PC-3 (cell line): ENCODE results near the gene NACC2. TPM values are rescaled to one million over a fixed set of nuclear protein-coding genes. Genes with fewer than 3 reads are reported as not detected.

ENCODE experiments used
- ATAC-seq: fragments of 200-7000 bp; cut with Tn5 transposase; 2 replicates; pipeline ENCODE4 v1.9.1; 2020; ENCODE audit warnings: mild to moderate bottlenecking, moderate library complexity
- BruUV-seq: library from RNA; stranded (reverse); fragments of 400-500 nt; replicated peaks from 2 replicates; lab custom pipeline; 2021; lab: Mats Ljungman, UMichigan
- CTCF ChIA-PET: fragments of 300-600 bp; sonication (Branson Sonifier 250); formaldehyde crosslinking; loops from one replicate; lab custom pipeline; 2022; ENCODE audit warnings: antibody characterized with exemption; lab: Charles Lee
- POLR2A ChIA-PET: fragments of 300-600 bp; sonication (Branson Sonifier 250); formaldehyde crosslinking; loops from one replicate; lab custom pipeline; 2022; ENCODE audit warnings: antibody characterized with exemption; ENCODE audit not compliant: unreplicated experiment; lab: Charles Lee
- DNase-seq: peaks from one replicate; pipeline ENCODE4 v3.0.0-alpha.2; 2015
- H2AFZ ChIP-seq: fragments of 300-600 bp; sonication (generic); 2 replicates; pipeline ENCODE4 v1.6.0; 2016; ENCODE audit warnings: antibody characterized with exemption, low read length
- H3F3A ChIP-seq: fragments of 300-600 bp; sonication (generic); one replicate; pipeline ENCODE4 v1.6.0; 2017; ENCODE audit warnings: antibody characterized with exemption, low read length, control low read depth, mild to moderate bottlenecking; ENCODE audit not compliant: unreplicated experiment
- H3K27ac ChIP-seq: fragments of 300-600 bp; sonication (generic); 2 replicates; pipeline ENCODE4 v1.5.1; 2016; ENCODE audit warnings: mild to moderate bottlenecking, low read length
- H3K27me3 ChIP-seq: fragments of 300-600 bp; sonication (generic); 2 replicates; pipeline ENCODE4 v1.6.1; 2016; ENCODE audit warnings: low read length, mixed read lengths
- H3K36me3 ChIP-seq: fragments of 300-600 bp; sonication (generic); 2 replicates; pipeline ENCODE4 v1.6.1; 2016; ENCODE audit warnings: low read depth, mixed run types, low read length, mixed read lengths
- H3K4me1 ChIP-seq: fragments of 300-600 bp; sonication (generic); 2 replicates; pipeline ENCODE4 v1.5.1; 2016; ENCODE audit warnings: low read length; ENCODE audit not compliant: insufficient read depth
- H3K4me2 ChIP-seq: fragments of 300-600 bp; sonication (generic); 2 replicates; pipeline ENCODE4 v1.6.0; 2016; ENCODE audit warnings: low read length
- H3K4me3 ChIP-seq: fragments of 300-600 bp; sonication (generic); 2 replicates; pipeline ENCODE4 v1.5.1; 2016; ENCODE audit warnings: mild to moderate bottlenecking, low read length, mixed read lengths
- H3K79me2 ChIP-seq: fragments of 300-600 bp; sonication (generic); 2 replicates; pipeline ENCODE4 v1.6.1; 2017; ENCODE audit warnings: low read length, mixed read lengths
- H3K9ac ChIP-seq: fragments of 300-600 bp; sonication (generic); 2 replicates; pipeline ENCODE4 v1.6.0; 2016; ENCODE audit warnings: mild to moderate bottlenecking, low read length
- H3K9me2 ChIP-seq: fragments of 300-600 bp; sonication (generic); replicated peaks from 2 replicates; pipeline ENCODE4 v1.6.1; 2016; ENCODE audit warnings: mixed run types, low read length, mixed read lengths
- H3K9me3 ChIP-seq: fragments of 300-600 bp; sonication (generic); 2 replicates; pipeline ENCODE4 v1.6.1; 2016; ENCODE audit warnings: low read length, mixed read lengths
- H4K20me1 ChIP-seq: fragments of 300-600 bp; sonication (generic); 2 replicates; pipeline ENCODE4 v1.6.1; 2016; ENCODE audit warnings: low read length, mixed read lengths
- CTCF ChIP-seq: fragments of 300-600 bp; sonication (generic); conservative IDR thresholded peaks from 2 replicates; pipeline ENCODE4 v1.5.1; 2017; ENCODE audit warnings: antibody characterized with exemption, low read depth, mild to moderate bottlenecking, low read length
- EZH2 ChIP-seq: fragments of 300-600 bp; sonication (generic); IDR thresholded peaks from one replicate; pipeline ENCODE4 v1.6.1; 2017; ENCODE audit warnings: antibody characterized with exemption, mild to moderate bottlenecking, low read length; ENCODE audit not compliant: unreplicated experiment
- EZH2phosphoT487 ChIP-seq: fragments of 300-600 bp; sonication (generic); IDR thresholded peaks from 2 replicates; pipeline ENCODE4 v1.6.1; 2018; ENCODE audit warnings: mild to moderate bottlenecking, antibody characterized with exemption, low read length, borderline replicate concordance
- intact Hi-C: fragments of 100-400 bp; cut with micrococcal nuclease; formaldehyde crosslinking; loops from 2 replicates; pipeline ENCODE4 v1.9.0; 2023
- total RNA-seq: library from RNA; depleted of rRNA; stranded (reverse); fragments of >200 nt; gene quantifications from 2 replicates; pipeline ENCODE4 v1.2.3, GENCODE V29; 2014

NACC2 gene
- total RNA-seq, 1 experiment from 2014 or later, result 12.3 TPM

DNA sequence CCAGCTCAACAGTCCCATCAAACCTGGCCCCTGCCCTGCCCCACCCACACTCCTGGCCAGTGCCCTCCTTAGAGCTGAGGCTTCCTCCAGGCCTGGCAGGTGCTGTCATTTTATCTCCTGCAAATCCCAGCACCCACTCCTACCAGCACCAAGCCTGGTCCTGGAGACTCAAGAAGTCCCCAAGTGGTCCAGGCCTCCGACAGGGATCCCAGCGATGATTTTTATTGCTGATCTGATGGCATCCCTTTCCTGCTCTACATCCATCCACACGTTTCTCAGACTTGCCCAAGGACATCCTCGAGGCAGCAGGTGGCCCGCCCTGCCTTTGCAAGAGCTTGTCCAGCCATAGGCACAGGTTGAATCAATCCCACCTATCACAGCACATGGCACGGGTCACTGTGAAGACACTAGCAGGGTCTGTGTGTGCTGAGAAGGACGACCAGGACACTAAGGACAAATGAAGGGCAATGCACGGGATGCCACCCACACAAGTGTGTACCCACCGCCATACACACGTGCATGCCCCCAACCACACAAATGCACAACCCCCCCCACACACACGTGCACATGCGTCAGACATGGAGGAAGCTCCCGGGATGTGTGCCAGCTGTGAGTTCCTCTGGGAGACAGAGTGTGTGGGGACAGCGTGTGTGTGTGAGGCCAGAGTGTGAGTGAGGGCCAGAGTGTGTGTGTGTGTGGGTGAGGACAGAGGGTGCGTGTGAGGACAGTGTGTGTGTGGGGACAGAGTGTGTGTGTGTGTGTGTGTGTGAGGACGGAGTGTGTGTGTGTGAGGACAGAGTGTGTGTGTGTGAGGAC is 71.5 kb downstream of the NACC2 start:
- ATAC-seq (no peak), DNase-seq (no peak)
- no TSS peak for BruUV-seq
- Histone ChIP-seq H3K4me2 (no peak overlapping the region), H3K4me3 (no peak overlapping the region), H3K79me2 (no peaks in the 10 kb centered on the region), H3K27me3 (no peaks in the 10 kb centered on the region), H3K36me3 (no peaks in the 10 kb centered on the region), H2AFZ (no peak overlapping the region), H4K20me1 (no peaks in the 10 kb centered on the region), H3F3A (no peaks in the 10 kb centered on the region), H3K4me1 (no peaks in the 10 kb centered on the region), H3K9me3 (no peaks in the 10 kb centered on the region), H3K27ac (no peak overlapping the region), H3K9me2 (no peaks in the 10 kb centered on the region), H3K9ac (no peak overlapping the region)
- CTCF ChIA-PET, result no interaction called here
- POLR2A ChIA-PET, result no interaction called here
- TF ChIP-seq EZH2 (no peak), CTCF (no peak), EZH2phosphoT487 (no peak)
- intact Hi-C loops, result no loop called here

GRCh38 chr9:136022731-136023409 is 72.2 kb downstream of the NACC2 start:
- Histone ChIP-seq H3K9me3 (no peaks in the 10 kb centered on the region), H3F3A (no peaks in the 10 kb centered on the region), H3K4me3 (no peak overlapping the region), H3K27ac (no peak overlapping the region), H3K27me3 (no peaks in the 10 kb centered on the region), H3K4me1 (no peaks in the 10 kb centered on the region), H4K20me1 (no peaks in the 10 kb centered on the region), H3K36me3 (no peaks in the 10 kb centered on the region), H3K4me2 (no peak overlapping the region), H3K9ac (no peak overlapping the region), H2AFZ (no peak overlapping the region), H3K79me2 (no peaks in the 10 kb centered on the region), H3K9me2 (no peaks in the 10 kb centered on the region)
- DNase-seq, result no peak
- no TSS peak for BruUV-seq
- no peak for TF ChIP-seq EZH2phosphoT487
- no peak for TF ChIP-seq CTCF
- TF ChIP-seq EZH2, result no peak
- intact Hi-C loops, result no loop called here
- ATAC-seq, result no peak
- POLR2A ChIA-PET, result no interaction called here
- CTCF ChIA-PET, result no interaction called here
